SK-N-SH (cell line): ENCODE data around the gene SMARCC1. TPM values are rescaled to one million over a fixed set of nuclear protein-coding genes. Genes with fewer than 3 reads are reported as not detected.

Experiments used
- CTCF ChIA-PET: fragments of 300-600, 350-600 bp; formaldehyde crosslinking; extraction: SDS; loops from one replicate; lab custom pipeline; 2021; lab: Yijun Ruan, JAX
- POLR2A ChIA-PET: fragments of 350-600 bp; sonication (Branson Sonifier 250); formaldehyde crosslinking; extraction: SDS; loops from one replicate; lab custom pipeline; 2020; ENCODE audit warnings: antibody characterized with exemption, inconsistent platforms; lab: Yijun Ruan, JAX
- DNase-seq: peaks from one replicate; pipeline ENCODE4 v3.0.0; 2012
- H2AFZ ChIP-seq: fragments of 200-600 bp; sonication (generic); 2 replicates; pipeline ENCODE4 v1.8.1; 2016; ENCODE audit warnings: antibody characterized with exemption, mild to moderate bottlenecking, low read depth
- H3F3A ChIP-seq: fragments of 200-600 bp; sonication (generic); replicated peaks from 2 replicates; pipeline ENCODE3; 2016; ENCODE audit warnings: antibody characterized with exemption, mild to moderate bottlenecking; ENCODE audit not compliant: insufficient read depth
- H3K27ac ChIP-seq, 2 experiments: fragments of 200-500 bp in 1 of 2; fragments of 200-600 bp in 1 of 2; sonication (Bioruptor generic) in 1 of 2; sonication (generic), shearing (Covaris generic) in 1 of 2; 2 replicates each; pipeline versions ENCODE4 v1.5.1 to v1.6.1; 2014 to 2016; ENCODE audit warnings: low read depth in 2 of 2, inconsistent platforms in 1 of 2, low read length in 1 of 2, mild to moderate bottlenecking in 1 of 2, mixed read lengths in 1 of 2
- H3K27me3 ChIP-seq: fragments of 200-600 bp; sonication (generic), shearing (Covaris generic); 2 replicates; pipeline ENCODE4 v1.6.1; 2016; ENCODE audit warnings: mixed run types; ENCODE audit not compliant: insufficient read depth
- H3K36me3 ChIP-seq, 2 experiments: fragments of 200-500 bp in 1 of 2; fragments of 200-600 bp in 1 of 2; sonication (Bioruptor generic) in 1 of 2; sonication (generic) in 1 of 2; replicated peaks in 1 of 2; 2 replicates each; pipeline versions ENCODE3 to v1.5.1; 2014 to 2016; ENCODE audit warnings: low read length in 1 of 2, mild to moderate bottlenecking in 1 of 2; ENCODE audit not compliant: insufficient read depth in 2 of 2, control insufficient read depth in 1 of 2
- H3K4me1 ChIP-seq, 2 experiments: fragments of 200-500 bp in 1 of 2; fragments of 200-600 bp in 1 of 2; sonication (Bioruptor generic) in 1 of 2; sonication (generic), shearing (Covaris generic) in 1 of 2; 2 replicates each; pipeline versions ENCODE4 v1.5.1 to v1.6.1; 2014 to 2016; ENCODE audit warnings: low read depth in 1 of 2, low read length in 1 of 2, mixed run types in 1 of 2; ENCODE audit not compliant: insufficient read depth in 2 of 2, control insufficient read depth in 1 of 2
- H3K4me2 ChIP-seq: fragments of 200-600 bp; sonication (generic), shearing (Covaris generic); 2 replicates; pipeline ENCODE4 v1.6.1; 2017; ENCODE audit warnings: mixed run types
- H3K4me3 ChIP-seq, 2 experiments: fragments of 200-500 bp in 1 of 2; fragments of 200-600 bp in 1 of 2; sonication (Bioruptor generic) in 1 of 2; sonication (generic), shearing (Covaris generic) in 1 of 2; 2 replicates each; pipeline versions ENCODE4 v1.5.1 to v1.8.1; 2014 to 2016; ENCODE audit warnings: low read depth in 2 of 2, inconsistent platforms in 1 of 2, low read length in 1 of 2, mild to moderate bottlenecking in 1 of 2, mixed read lengths in 1 of 2, moderate library complexity in 1 of 2
- H3K79me2 ChIP-seq: fragments of 200-600 bp; sonication (generic); 2 replicates; pipeline ENCODE4 v1.8.1; 2017; ENCODE audit warnings: mild to moderate bottlenecking; ENCODE audit not compliant: insufficient read depth
- H3K9ac ChIP-seq: fragments of 200-600 bp; sonication (generic); 2 replicates; pipeline ENCODE4 v1.6.1; 2017; ENCODE audit warnings: mixed run types
- H3K9me2 ChIP-seq: fragments of 200-600 bp; sonication (generic); 2 replicates; pipeline ENCODE4 v1.6.1; 2017; ENCODE audit warnings: mixed run types
- H3K9me3 ChIP-seq: fragments of 200-600 bp; sonication (generic); 2 replicates; pipeline ENCODE4 v1.6.1; 2017; ENCODE audit warnings: mixed run types, mild to moderate bottlenecking, moderate library complexity
- H4K20me1 ChIP-seq: fragments of 200-600 bp; sonication (generic); 2 replicates; pipeline ENCODE4 v1.6.1; 2017; ENCODE audit warnings: mild to moderate bottlenecking, mixed run types; ENCODE audit not compliant: insufficient read depth
- CHD2 ChIP-seq: fragments of 150-350 bp; IDR thresholded peaks from 2 replicates; pipeline ENCODE4 v1.6.1; 2018; ENCODE audit warnings: low read length; ENCODE audit not compliant: partially characterized antibody
- CTCF ChIP-seq: fragments of 200-600 bp; sonication (generic); IDR thresholded peaks from 2 replicates; pipeline ENCODE4 v1.6.1; 2017; ENCODE audit warnings: antibody characterized with exemption, mild to moderate bottlenecking, moderate library complexity
- ELF1 ChIP-seq: IDR thresholded peaks from 2 replicates; pipeline ENCODE4 v1.4.0; 2012
- EZH2phosphoT487 ChIP-seq: fragments of 200-600 bp; sonication (generic); IDR thresholded peaks from 2 replicates; pipeline ENCODE4 v1.6.1; 2017; ENCODE audit warnings: low read depth, mixed run types, mild to moderate bottlenecking, antibody characterized with exemption, moderate library complexity, borderline replicate concordance
- FOSL2 ChIP-seq: IDR thresholded peaks from 2 replicates; pipeline ENCODE4 v1.4.0; 2012; ENCODE audit warnings: low read depth, mild to moderate bottlenecking, moderate library complexity, borderline replicate concordance
- FOXJ3 ChIP-seq: sonication (generic); formaldehyde crosslinking; IDR thresholded peaks from 2 replicates; pipeline ENCODE4 v1.5.1; 2020; ENCODE audit warnings: mild to moderate bottlenecking, missing genetic modification reagents
- GABPA ChIP-seq: IDR thresholded peaks from 2 replicates; pipeline ENCODE4 v1.4.0; 2012; ENCODE audit warnings: low read depth, mild to moderate bottlenecking
- IRF3 ChIP-seq: fragments of 150-350 bp; IDR thresholded peaks from 2 replicates; pipeline ENCODE4 v1.6.1; 2016; ENCODE audit warnings: mild to moderate bottlenecking, low read depth, low read length
- JUND ChIP-seq: IDR thresholded peaks from 2 replicates; pipeline ENCODE4 v1.4.0; 2012
- PBX3 ChIP-seq: IDR thresholded peaks from 2 replicates; pipeline ENCODE4; 2012
- POLR2AphosphoS5 ChIP-seq: IDR thresholded peaks from 2 replicates; pipeline ENCODE4 v1.6.1; 2012; ENCODE audit warnings: low read depth, low read length
- RAD21 ChIP-seq: IDR thresholded peaks from 2 replicates; pipeline ENCODE4 v1.6.1; 2012; ENCODE audit warnings: mild to moderate bottlenecking, low read length
- RCOR1 ChIP-seq: fragments of 150-350 bp; IDR thresholded peaks from 2 replicates; pipeline ENCODE4 v1.6.1; 2017; ENCODE audit warnings: antibody characterized with exemption, low read length
- RFX5 ChIP-seq: IDR thresholded peaks from 2 replicates; pipeline ENCODE4 v1.6.1; 2012; ENCODE audit warnings: mild to moderate bottlenecking, improper control_type of control experiment, low read length
- SIN3A ChIP-seq: IDR thresholded peaks from 2 replicates; pipeline ENCODE4 v1.6.1; 2012; ENCODE audit warnings: low read depth, mild to moderate bottlenecking, low read length, moderate library complexity, borderline replicate concordance
- TCF12 ChIP-seq: IDR thresholded peaks from 2 replicates; pipeline ENCODE4 v1.4.0; 2012
- USF2 ChIP-seq: fragments of 150-350 bp; IDR thresholded peaks from 2 replicates; pipeline ENCODE4 v1.6.1; 2017; ENCODE audit warnings: antibody characterized with exemption, low read length, low read depth, borderline replicate concordance
- ZBTB33 ChIP-seq: IDR thresholded peaks from 2 replicates; pipeline ENCODE4 v1.4.0; 2012; ENCODE audit warnings: low read depth, borderline replicate concordance
- WGBS: methylation state at CpG from one replicate; pipeline ENCODE4 v1.1.6; 2017; ENCODE audit warnings: low lambda C conversion rate; 5-methylcytosine and 5-hydroxymethylcytosine counted together
- polyA plus RNA-seq, 3 experiments: library from polyadenylated mRNA; depleted of rRNA; stranded (reverse); fragments of >200 nt; gene quantifications; 2 replicates each; pipeline ENCODE4 v1.2.3, GENCODE V29; 2012

The SMARCC1 gene
- polyA plus RNA-seq, 1 of the 3 experiments (the other 2 are of a cell fraction) = 16.5 TPM

- H3K9me3 ChIP-seq = no peaks in the 10 kb centered on the region
Measured at GRCh38 chr3:47758261-47759025, 23.2 kb downstream of the SMARCC1 start.

GRCh38 chr3:47752716-47753115, 29.0 kb downstream of the SMARCC1 start:
- peaks cover 98% of the 10 kb centered on the region for H3K79me2 ChIP-seq
- DNase-seq = no peak
- no peak overlapping the region for H3K27ac ChIP-seq
- H3K4me3 ChIP-seq = no peak overlapping the region
- no peaks in the 10 kb centered on the region for H3K9me3 ChIP-seq
- peaks cover 4% of the 10 kb centered on the region for H3F3A ChIP-seq
- ChIA-PET POLR2A (no interaction called here), CTCF (no interaction called here)
- H3K4me2 ChIP-seq = no peak overlapping the region
- H3K27me3 ChIP-seq = no peaks in the 10 kb centered on the region
- WGBS = 97% methylated on average over 3 of the region's 3 CpGs
- H2AFZ ChIP-seq = no peak overlapping the region
- H3K9ac ChIP-seq = no peak overlapping the region
- H3K4me1 ChIP-seq = no peaks in the 10 kb centered on the region
- no peaks in the 10 kb centered on the region for H3K9me2 ChIP-seq
- peaks cover 0 to 30% of the 10 kb centered on the region in 2 experiments for H3K36me3 ChIP-seq
- H4K20me1 ChIP-seq = peaks cover 20% of the 10 kb centered on the region
- TF ChIP-seq RFX5 (no peak), IRF3 (no peak), ZBTB33 (no peak), CTCF (no peak), JUND (no peak), TCF12 (no peak), RCOR1 (no peak)

More at GRCh38 chr3:47758261-47759025, 23.2 kb downstream of the SMARCC1 start:
- Histone ChIP-seq H3K79me2 (peaks cover 98% of the 10 kb centered on the region), H4K20me1 (peaks cover 36% of the 10 kb centered on the region), H3K36me3 (peaks cover 0 to 26% of the 10 kb centered on the region in 2 experiments)
- no peak for TF ChIP-seq FOXJ3
- no peak for TF ChIP-seq FOSL2
- TF ChIP-seq USF2 = no peak
- no peak for TF ChIP-seq GABPA
- TF ChIP-seq PBX3 = no peak
- TF ChIP-seq IRF3 = no peak
- no peak for TF ChIP-seq EZH2phosphoT487
- no peak for TF ChIP-seq RCOR1
- TF ChIP-seq RAD21 = no peak
- no peak for TF ChIP-seq SIN3A
- no peak for TF ChIP-seq CHD2
- TF ChIP-seq POLR2AphosphoS5 = no peak
- no peak for TF ChIP-seq ELF1
- TF ChIP-seq, all 33 proteins: peak for 0
- no peak overlapping the region for H2AFZ ChIP-seq
- H3K27ac ChIP-seq = no peak overlapping the region
- H3K4me1 ChIP-seq = no peaks in the 10 kb centered on the region
- H3F3A ChIP-seq = peaks cover 7% of the 10 kb centered on the region
- ChIA-PET CTCF (interaction anchor here (1.3 kb wide), 1 partner anchor 10 kb away, joined by 4 read pairs; no protein-coding TSS in a partner anchor), POLR2A (interaction anchor here (0.6 kb wide), 1 partner anchor 12 kb away, joined by 3 read pairs; no protein-coding TSS in a partner anchor)
- H3K9ac ChIP-seq = no peak overlapping the region
- no peak for DNase-seq
- no peaks in the 10 kb centered on the region for H3K27me3 ChIP-seq
- H3K4me2 ChIP-seq = no peak overlapping the region
- no peak overlapping the region for H3K4me3 ChIP-seq
- no peaks in the 10 kb centered on the region for H3K9me2 ChIP-seq
- 95% methylated on average over 14 of the region's 14 CpGs for WGBS
